Fibroblast of gingiva (primary cell): Measurements from ENCODE around the gene AMZ1.

Experiments used
- DNase-seq: peaks from one replicate; pipeline ENCODE4 v3.0.0-alpha.2; 2011; ENCODE audit warnings: low read depth

The AMZ1 gene

GRCh38 chr7:2751086-2751485 lies 63.1 kb downstream of the AMZ1 start:
- DNase-seq = no peak

- no peak for DNase-seq
These were observed 65.1 kb downstream of the AMZ1 start for GRCh38 chr7:2753148-2753547.

- DNase-seq = no peak
These were observed 66.1 kb downstream of the AMZ1 start for GRCh38 chr7:2754086-2754485.

- DNase-seq = no peak
These were observed 66.9 kb downstream of the AMZ1 start for GRCh38 chr7:2754912-2755311.

GRCh38 chr7:2755531-2755930 lies 67.5 kb downstream of the AMZ1 start:
- DNase-seq = no peak

- peak; percentile 81 for DNase-seq
These were observed 69.4 kb downstream of the AMZ1 start for GRCh38 chr7:2757361-2757903.

GRCh38 chr7:2757904-2758672 lies 70.1 kb downstream of the AMZ1 start:
- DNase-seq = peak; percentile 94

GRCh38 chr7:2758673-2759616 lies 70.9 kb downstream of the AMZ1 start:
- DNase-seq = no peak

- DNase-seq = no peak
These were observed 71.7 kb downstream of the AMZ1 start for GRCh38 chr7:2759736-2760097.

- peak; percentile 49 for DNase-seq
These were observed 72.3 kb downstream of the AMZ1 start for GRCh38 chr7:2760098-2760889.

- peak; percentile 63 for DNase-seq
These were observed 73.2 kb downstream of the AMZ1 start for GRCh38 chr7:2761131-2761624.

GRCh38 chr7:2761801-2762497 lies 73.9 kb downstream of the AMZ1 start:
- DNase-seq = no peak

GRCh38 chr7:2763597-2763996 lies 75.6 kb downstream of the AMZ1 start:
- DNase-seq = no peak

GRCh38 chr7:2764621-2765020 lies 76.6 kb downstream of the AMZ1 start:
- no peak for DNase-seq
